ENCODE data around the gene EGFR.

The EGFR gene

DNA sequence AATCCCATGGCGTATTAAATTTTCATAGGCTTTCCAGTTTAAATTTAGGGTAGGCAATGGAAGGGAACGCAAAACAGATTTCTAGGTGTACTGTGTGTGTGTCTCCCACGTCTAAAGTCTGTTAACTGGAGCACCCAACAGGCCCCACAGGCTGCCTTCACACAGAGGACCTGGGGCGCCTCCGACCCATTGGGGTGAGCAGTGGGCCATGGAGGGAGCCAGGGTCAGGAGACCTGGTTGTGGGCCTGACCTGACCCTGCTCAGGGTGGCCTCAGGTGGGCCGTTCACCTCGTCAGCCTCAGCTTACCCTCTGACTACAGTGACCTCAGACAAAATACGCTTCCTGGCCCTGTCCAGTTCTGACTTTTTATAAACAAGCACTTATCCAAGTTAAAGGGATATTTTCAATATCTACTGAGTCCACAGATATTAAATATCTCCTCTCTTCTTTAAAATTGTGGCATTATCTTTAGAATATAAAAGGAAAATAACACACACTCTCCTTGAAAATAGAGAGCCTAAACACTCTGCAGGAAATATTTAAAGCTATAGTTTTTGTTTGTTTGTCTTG is 159.6 kb downstream of the EGFR start:
- intact Hi-C loops (cut with DNase I) = no loop called here
- peak in 2 of 10 donors; percentile 52 to 79 for DNase-seq

DNA sequence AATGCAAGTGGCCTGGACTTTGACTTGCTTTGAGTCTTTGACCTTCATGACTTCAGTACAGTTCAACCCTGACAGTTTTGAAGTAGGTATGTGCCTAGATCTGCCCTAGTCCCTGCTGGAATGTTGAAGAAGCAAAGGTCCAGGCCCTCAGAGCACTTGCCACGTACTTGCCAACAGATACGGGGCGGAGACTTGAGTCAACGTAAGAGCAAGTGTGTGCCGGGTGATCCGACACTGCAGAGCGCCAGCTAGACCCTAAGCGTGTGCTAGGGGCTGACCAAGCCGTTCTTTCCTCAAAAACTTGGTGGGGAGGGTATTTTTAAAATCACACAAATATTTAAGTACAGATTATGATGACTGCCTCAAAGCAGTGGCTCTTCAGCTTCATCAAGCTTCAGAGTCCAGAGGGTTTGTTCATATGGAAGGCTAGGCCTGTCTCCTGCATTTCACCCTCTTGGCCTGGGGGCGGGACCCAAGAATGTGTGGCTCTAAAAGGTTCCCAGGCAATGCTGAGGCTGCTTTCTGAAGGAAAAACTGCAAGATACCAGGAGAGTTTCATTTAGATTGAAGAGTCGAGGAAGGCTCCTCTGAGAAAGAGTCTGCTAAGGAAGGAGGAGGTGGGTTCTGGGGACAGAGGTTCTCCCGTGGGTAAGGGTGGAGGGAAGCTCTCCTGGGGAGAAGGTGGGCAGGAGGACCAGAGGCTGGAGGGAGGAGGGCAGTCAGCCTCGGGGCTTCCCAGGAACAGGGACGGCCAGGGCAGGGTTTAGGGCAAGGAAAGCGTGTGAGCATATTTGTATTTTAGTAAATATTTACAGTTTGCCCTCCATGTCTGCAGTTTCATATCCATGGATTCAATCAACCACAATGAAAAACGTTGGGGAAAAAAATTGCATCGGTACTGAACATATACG is 160.3 kb downstream of the EGFR start:
- intact Hi-C loops (cut with DNase I) = no loop called here
- DNase-seq = peak in 1 of 10 donors; percentile 73

DNA sequence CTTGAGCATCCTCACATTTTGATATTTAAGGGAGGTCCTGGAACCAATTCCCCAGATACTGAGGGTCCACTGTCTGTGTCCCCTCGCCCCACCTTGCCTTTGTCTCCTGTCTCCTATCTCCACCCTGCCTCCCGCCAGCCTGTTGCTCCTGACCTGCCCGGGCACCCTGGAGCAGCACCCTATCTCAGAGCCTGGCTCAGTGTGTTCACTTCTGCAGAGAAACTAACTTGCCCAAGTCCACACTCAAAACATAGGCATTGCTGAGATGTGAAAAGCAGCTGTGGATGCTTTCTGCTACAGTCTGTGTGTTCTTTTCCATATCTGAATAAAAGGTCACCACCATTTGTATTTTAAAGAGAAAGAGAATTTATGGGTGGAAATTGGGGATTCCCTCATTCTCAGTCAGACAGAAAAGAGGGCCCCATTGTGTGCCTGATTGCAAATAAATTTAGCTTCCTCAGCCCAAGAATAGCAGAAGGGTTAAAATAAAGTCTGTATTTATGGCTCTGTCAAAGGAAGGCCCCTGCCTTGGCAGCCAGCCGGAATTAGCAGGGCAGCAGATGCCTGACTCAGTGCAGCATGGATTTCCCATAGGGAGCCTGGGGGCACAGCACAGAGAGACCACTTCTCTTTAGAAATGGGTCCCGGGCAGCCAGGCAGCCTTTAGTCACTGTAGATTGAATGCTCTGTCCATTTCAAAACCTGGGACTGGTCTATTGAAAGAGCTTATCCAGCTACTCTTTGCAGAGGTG is 161.3 kb downstream of the EGFR start:
- intact Hi-C loops (cut with DNase I) = no loop called here

DNA sequence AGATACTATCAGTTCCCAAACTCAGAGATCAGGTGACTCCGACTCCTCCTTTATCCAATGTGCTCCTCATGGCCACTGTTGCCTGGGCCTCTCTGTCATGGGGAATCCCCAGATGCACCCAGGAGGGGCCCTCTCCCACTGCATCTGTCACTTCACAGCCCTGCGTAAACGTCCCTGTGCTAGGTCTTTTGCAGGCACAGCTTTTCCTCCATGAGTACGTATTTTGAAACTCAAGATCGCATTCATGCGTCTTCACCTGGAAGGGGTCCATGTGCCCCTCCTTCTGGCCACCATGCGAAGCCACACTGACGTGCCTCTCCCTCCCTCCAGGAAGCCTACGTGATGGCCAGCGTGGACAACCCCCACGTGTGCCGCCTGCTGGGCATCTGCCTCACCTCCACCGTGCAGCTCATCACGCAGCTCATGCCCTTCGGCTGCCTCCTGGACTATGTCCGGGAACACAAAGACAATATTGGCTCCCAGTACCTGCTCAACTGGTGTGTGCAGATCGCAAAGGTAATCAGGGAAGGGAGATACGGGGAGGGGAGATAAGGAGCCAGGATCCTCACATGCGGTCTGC is 162.2 kb downstream of the EGFR start:
- no peak for DNase-seq
- intact Hi-C loops (cut with DNase I) = no loop called here

More for the DNA sequence above, 161.3 kb downstream of the EGFR start:
- peak in 1 of 10 donors; percentile 81 for DNase-seq

DNA sequence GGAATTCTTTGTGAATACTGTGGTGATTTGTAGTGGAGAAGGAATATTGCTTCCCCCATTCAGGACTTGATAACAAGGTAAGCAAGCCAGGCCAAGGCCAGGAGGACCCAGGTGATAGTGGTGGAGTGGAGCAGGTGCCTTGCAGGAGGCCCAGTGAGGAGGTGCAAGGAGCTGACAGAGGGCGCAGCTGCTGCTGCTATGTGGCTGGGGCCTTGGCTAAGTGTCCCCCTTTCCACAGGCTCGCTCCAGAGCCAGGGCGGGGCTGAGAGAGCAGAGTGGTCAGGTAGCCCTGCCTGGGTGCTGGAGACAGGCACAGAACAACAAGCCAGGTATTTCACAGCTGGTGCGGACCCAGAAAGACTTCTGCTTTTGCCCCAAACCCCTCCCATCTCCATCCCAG is 162.9 kb downstream of the EGFR start:
- intact Hi-C loops (cut with DNase I) = no loop called here
- DNase-seq = no peak

DNA sequence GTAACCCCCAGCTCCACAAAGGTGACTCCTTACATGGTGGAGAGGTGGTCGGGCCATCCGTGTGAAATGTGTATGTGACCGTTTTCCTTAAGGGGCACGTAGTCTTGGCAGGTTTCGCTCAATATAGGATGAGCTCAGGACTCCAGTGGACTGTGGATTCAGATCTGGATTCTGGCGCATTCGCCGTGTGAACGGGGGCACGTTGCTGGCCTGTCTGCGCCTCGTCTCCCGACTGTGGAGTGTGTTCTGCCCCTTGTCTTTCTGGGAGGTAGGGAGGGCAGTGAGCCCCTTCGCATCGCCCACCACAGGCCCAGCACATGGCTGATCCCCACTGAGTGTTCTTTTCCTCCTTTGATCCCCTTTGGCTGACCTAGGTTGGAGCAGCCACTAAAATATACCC is 165.1 kb downstream of the EGFR start:
- no peak for DNase-seq
- intact Hi-C loops (cut with DNase I) = no loop called here

DNA sequence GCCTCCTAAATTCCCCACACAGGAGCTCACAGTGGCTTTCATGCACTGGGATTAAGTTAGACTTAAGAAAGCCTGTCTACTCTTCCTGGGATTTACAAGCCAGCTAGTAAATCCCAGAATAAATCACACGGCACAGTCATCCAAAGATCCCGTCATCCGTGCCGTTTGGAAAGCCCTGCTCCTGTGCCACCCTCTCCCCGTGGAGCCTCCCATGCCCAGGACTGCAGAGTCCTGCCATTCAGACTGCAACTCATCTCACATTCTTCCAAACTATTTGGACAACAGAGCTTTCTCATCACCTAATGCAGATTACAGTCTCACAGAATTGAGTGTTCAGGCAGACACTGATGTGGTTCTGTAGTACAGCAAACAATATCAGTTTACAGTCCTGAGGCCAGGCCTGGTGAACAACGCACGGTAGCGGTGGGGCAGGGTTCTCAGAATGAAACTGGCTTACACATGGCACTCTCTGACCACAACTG is 166.5 kb downstream of the EGFR start:
- intact Hi-C loops (cut with DNase I) = no loop called here
- no peak for DNase-seq

DNA sequence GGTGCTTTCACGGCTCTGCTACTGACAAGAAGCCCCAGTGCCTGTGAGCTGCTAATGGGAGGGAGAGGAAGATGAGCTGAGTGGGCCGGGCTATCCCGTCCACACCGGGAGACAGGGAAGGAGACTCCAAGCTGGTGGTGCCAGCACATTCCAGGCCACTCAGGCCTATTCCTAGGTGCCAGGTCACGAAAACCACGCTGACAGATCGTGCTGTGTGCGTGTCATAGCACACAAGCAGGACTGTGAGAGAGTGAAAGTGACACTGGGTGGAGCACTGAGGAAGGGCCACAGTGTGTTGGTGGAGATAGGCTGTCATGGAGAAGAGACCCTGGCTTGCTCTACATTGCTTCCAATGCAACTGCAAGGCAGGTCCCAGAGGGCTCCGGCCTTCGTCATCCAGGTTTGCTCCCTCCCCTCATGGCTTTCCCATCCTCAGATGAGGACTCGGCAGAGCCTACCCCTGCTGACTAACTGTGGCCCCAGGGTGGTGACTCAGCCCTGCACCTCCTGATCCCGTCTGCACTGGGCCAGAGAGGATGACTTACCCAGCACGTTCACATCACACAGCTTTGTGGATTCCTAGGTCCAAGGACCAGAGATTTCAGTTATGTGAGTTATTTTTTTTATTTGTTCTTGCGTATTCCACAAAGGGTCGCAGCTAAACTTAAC is 167.3 kb downstream of the EGFR start:
- no peak for DNase-seq

DNA sequence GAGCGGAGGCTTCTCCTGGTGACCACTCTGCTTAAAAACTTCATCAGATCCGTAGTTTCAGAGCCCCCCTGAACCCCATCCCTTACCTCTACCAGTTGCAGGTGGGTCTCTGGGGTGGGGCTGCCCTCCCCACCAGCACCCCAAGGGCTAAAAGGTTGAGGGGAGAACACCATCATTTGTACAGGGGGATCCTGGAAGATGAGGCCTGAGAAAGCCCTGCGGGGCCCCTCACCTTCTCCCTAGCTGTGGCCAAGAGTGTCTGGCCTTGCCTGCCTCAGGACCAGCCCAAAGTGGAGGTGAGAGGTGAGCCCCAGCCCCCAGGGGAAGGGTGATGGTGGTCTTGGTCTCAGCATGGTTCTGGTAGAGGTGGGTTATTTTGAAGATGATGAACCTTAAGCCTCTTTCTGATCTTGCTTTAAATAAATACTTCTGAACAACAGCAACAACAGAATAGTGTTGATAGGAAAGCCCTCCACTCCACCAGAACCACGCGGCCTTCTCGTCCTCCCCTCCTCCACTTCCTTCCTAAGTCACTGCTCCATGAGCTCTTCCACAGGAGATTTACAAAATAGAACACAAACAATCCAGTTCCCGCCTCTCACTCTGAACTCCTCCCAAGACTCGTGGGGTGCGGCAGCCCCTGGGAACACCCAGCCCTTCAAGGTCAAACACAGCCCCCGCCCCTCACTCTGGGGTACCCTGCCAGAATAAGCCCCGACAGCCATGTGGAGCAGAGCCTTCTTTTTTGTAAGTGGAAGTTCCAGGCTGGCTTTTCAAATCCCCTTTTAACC is 169.1 kb downstream of the EGFR start:
- DNase-seq = no peak
- intact Hi-C loops (cut with DNase I) = no loop called here

More for the DNA sequence above, 167.3 kb downstream of the EGFR start:
- intact Hi-C loops (cut with DNase I) = no loop called here

DNA sequence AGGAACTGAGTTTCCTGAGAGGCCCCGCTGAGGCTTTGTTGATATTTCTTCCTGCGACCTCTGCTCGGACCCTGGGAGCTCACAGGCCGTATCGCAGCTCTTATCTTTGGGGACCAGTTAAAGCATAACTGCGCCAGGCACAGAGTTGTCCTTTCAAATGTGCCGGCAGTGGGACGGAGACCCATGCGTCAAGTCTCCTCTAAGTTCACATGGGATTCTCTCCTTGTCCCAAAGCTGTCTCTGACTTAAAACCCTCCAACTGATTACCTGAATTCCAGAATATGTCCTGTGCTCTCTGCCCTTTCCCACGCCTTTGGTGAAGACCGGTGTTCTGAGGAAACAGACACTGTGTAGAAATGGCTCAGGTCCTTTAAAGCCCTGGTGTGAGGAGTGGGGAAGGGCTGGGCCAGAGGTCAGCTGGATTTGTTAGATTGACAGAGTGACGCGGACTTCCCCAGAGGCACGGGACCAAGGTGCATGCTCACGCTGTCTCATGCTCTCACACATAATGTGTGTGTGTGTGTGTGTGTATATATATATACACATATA is 169.8 kb downstream of the EGFR start:
- intact Hi-C loops (cut with DNase I) = no loop called here
- DNase-seq = no peak

DNA sequence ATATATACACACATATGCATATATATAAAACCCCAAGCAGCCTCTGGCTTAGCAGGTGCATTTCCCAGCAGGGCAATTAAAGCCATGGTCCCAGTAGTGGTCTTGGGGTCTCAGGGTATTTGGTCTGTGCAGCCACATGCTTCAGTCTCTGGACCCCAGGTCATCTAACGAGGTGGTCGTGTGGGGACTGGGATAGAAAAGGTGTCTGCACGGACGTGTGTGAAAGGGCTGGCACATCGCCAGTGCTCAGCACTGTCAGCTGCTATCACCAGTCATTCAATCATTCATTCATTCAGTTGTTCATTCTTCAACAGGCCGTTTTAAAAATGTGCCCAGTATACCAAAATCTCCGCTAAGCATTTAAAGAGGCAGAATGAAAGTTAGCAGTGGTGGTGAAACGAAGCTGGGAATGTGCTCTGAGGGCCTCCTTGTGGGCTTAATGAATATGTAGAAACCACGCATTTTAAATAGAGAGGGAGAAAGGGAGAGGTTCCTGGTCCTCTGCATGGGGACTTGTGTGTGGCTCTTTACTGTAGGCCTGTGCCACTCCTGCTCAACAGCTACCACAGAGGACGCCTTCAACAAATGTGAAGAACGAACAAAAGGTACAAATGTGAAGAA is 170.4 kb downstream of the EGFR start:
- DNase-seq = peak in 1 of 10 donors; percentile 76
- intact Hi-C loops (cut with DNase I) = no loop called here

DNA sequence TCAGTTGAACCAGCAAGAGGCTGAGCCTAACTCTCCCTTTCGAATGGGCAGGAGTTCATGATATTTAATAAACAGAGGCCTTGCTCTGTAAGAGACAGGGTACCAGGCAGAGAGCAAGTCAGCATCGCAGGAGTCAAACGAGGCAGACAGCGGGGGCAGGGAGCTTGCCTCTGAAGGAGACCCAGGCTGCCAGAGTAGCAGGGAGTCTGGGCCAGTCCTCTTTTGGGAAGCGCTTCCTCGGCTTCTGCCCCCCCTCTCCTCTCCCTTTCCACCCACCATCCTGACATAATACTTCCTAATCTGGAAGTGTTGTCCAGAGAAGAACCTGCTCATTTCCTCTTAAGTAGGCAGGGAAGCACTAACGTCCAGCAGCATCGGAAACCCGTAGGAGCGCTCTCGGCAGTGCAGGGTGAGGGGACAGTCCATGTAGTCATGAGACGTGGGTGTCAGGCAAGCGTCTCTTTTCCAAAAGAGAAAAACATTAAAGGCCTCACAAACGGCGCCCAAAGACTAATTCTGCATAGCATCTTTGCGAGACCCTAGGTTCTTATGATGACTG is 171.1 kb downstream of the EGFR start:
- no peak for DNase-seq
- intact Hi-C loops (cut with DNase I) = no loop called here

DNA sequence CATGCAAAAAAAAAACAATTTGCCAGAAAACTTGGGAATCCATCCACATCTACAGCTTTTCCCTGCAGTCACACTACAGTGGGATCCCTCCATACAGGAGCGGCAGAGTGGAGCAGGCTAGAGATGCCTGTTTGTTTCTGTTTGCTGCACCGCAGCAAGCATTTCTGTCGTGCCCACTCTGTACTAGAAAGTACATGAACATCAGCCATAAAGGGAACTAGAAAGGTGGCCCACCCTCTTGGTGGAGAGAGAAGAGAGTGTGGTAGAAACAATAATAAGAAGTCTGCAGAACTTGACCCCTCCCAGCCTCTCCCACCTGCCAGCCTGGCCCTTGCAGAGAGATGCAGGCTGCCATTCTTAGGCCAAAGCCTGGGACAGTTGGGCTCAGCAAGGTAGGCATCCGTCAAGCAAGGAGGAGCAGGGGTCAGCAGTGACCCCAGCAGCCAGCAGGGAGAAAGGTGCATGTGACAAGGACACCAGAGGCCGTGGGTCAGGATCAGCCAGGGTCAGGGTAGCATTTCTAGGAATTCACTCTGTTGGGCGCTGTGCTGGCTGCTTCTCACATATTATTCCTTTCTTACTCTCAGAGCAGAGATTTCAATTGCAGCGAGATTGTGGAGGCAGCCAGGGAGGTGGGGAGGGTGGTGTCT is 171.8 kb downstream of the EGFR start:
- intact Hi-C loops (cut with DNase I) = no loop called here
- no peak for DNase-seq

DNA sequence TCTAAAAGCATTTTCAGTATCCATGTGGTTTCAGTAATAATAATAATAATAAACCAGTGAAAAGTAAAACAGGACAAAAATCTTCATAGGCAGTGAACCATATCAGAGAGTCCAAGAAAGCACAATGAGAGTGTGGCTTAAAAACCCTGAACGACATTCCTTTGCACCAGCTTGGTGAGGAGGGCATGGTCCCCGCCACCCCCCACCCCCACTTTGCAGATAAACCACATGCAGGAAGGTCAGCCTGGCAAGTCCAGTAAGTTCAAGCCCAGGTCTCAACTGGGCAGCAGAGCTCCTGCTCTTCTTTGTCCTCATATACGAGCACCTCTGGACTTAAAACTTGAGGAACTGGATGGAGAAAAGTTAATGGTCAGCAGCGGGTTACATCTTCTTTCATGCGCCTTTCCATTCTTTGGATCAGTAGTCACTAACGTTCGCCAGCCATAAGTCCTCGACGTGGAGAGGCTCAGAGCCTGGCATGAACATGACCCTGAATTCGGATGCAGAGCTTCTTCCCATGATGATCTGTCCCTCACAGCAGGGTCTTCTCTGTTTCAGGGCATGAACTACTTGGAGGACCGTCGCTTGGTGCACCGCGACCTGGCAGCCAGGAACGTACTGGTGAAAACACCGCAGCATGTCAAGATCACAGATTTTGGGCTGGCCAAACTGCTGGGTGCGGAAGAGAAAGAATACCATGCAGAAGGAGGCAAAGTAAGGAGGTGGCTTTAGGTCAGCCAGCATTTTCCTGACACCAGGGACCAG is 172.5 kb downstream of the EGFR start:
- DNase-seq = no peak
- intact Hi-C loops (cut with DNase I) = no loop called here

DNA sequence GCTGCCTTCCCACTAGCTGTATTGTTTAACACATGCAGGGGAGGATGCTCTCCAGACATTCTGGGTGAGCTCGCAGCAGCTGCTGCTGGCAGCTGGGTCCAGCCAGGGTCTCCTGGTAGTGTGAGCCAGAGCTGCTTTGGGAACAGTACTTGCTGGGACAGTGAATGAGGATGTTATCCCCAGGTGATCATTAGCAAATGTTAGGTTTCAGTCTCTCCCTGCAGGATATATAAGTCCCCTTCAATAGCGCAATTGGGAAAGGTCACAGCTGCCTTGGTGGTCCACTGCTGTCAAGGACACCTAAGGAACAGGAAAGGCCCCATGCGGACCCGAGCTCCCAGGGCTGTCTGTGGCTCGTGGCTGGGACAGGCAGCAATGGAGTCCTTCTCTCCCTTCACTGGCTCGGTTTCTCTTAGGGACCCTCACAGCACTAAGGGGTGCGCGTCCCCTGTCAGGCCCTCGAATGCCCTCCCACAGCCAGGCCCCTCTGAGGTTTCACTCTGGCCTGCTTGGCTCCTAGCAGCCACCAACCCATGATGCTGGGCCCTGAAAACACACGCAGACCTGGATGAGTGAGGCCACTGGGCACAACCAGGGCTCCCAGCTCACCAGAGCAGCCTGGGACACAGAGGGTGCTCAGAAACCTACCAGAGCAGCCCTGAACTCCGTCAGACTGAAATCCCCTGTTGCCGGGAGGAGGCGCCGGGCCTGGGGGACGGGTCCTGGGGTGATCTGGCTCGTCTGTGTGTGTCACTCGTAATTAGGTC is 173.3 kb downstream of the EGFR start:
- peak in 2 of 10 donors; percentile 55 to 74 for DNase-seq
- intact Hi-C loops (cut with DNase I) = no loop called here

DNA sequence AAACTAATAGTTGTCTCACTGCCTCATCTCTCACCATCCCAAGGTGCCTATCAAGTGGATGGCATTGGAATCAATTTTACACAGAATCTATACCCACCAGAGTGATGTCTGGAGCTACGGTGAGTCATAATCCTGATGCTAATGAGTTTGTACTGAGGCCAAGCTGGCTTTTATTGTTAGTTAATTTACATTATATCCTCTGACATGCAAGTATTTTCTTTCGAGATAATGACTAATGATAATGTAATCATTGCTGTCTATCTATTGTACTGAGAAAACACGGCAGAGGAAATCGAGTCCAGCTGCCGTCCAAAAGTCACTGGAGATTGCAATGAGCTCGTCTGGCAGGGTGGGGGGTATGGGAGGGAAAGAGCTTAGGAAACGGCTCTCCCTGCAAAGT is 173.9 kb downstream of the EGFR start:
- DNase-seq = no peak
- intact Hi-C loops (cut with DNase I) = no loop called here
